Peyer's patch (tissue), 4 donors: Measurements from ENCODE around the gene MEX3B.

ENCODE experiments used
- POLR2A ChIP-seq, 2 donors: fragments of 450-650 bp; IDR thresholded peaks; one replicate each; pipeline ENCODE4 v1.5.1; 2017; ENCODE audit warnings: antibody characterized with exemption in 2 of 2, mild to moderate bottlenecking in 2 of 2, moderate library complexity in 2 of 2
- TF ChIP-seq, protein P1 (sequence below), 6 experiments: fragments of 450-650 bp in 4 of 6; fragments of 200-600 bp in 2 of 6; sonication (generic) in 1 of 6; IDR thresholded peaks; one replicate each; pipeline ENCODE4 v1.5.1; 2017 to 2019; ENCODE audit warnings: antibody characterized with exemption in 6 of 6, mild to moderate bottlenecking in 3 of 6, moderate library complexity in 1 of 6

DNA sequence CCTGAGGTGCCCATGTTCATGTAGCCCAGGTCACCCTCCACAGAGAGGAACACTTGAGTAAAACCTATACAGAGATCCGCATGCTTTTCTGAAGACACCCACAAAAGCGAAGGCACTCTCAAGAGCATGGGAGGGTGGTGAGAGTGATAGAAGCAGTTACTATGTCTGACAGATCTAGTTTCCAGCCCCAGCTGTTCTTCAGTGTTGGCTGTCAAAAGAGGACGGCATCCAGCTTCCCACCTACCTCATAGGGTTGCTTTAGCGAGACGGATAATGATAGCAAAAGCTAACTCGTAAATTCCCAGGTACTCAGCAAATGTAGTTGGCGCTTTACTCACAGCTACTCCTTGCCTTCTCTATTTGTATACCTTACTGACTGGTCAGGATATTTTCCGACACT is 3.0 kb upstream of the MEX3B start:
- TF ChIP-seq, protein P1, sequence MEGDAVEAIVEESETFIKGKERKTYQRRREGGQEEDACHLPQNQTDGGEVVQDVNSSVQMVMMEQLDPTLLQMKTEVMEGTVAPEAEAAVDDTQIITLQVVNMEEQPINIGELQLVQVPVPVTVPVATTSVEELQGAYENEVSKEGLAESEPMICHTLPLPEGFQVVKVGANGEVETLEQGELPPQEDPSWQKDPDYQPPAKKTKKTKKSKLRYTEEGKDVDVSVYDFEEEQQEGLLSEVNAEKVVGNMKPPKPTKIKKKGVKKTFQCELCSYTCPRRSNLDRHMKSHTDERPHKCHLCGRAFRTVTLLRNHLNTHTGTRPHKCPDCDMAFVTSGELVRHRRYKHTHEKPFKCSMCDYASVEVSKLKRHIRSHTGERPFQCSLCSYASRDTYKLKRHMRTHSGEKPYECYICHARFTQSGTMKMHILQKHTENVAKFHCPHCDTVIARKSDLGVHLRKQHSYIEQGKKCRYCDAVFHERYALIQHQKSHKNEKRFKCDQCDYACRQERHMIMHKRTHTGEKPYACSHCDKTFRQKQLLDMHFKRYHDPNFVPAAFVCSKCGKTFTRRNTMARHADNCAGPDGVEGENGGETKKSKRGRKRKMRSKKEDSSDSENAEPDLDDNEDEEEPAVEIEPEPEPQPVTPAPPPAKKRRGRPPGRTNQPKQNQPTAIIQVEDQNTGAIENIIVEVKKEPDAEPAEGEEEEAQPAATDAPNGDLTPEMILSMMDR (IDR thresholded peaks at IDR 0.05), result no peak
- no peak for TF ChIP-seq POLR2A (IDR thresholded peaks at IDR 0.05)
